Body of pancreas (tissue), 4 donors: Measurements from ENCODE around the gene RP2.

Experiments
- CTCF ChIP-seq, 7 experiments: fragments of 450-650 bp in 4 of 7; fragments of 200-600 bp in 3 of 7; sonication (generic) in 3 of 7; IDR thresholded peaks; one replicate each; pipeline ENCODE4 v1.5.1; 2016 to 2019; ENCODE audit warnings: antibody characterized with exemption in 7 of 7
- POLR2A ChIP-seq, 3 donors: fragments of 450-650 bp; IDR thresholded peaks; one replicate each; pipeline ENCODE4 v1.6.1; 2016; ENCODE audit warnings: antibody characterized with exemption in 3 of 3, mild to moderate bottlenecking in 2 of 3

- TF ChIP-seq POLR2A (IDR thresholded peaks at IDR 0.05) (no peak), CTCF (IDR thresholded peaks at IDR 0.05) (no peak)
Observed at GRCh38 chrX:46849933-46850332, 13.1 kb downstream of the RP2 start.
